HepG2 (cell line): ENCODE measurements around the gene MAPK14. TPM values are rescaled to one million over a fixed set of nuclear protein-coding genes. Genes with fewer than 3 reads are reported as not detected.
"Not testable (repeated sequence)": the region's sequence is repeated elsewhere in the genome, so short reads cannot be mapped to it uniquely, and the experiment has no call there.

Experiments used
- ATAC-seq: fragments of 200-7000 bp; cut with Tn5 transposase; 3 replicates; pipeline ENCODE4 v1.9.1; 2020; ENCODE audit warnings: mild to moderate bottlenecking, moderate library complexity
- BruUV-seq: library from RNA; stranded (reverse); fragments of 400-500 nt; replicated peaks from 2 replicates; lab custom pipeline; 2021; lab: Mats Ljungman, UMichigan
- CTCF ChIA-PET: fragments of 300-600 bp; formaldehyde crosslinking; extraction: SDS; loops from one replicate; lab custom pipeline; 2021; ENCODE audit warnings: low total read pairs, inconsistent platforms, low intra/inter-chr PET ratio; lab: Yijun Ruan, JAX
- POLR2A ChIA-PET: fragments of 350-600 bp; sonication (Branson Sonifier 250); formaldehyde crosslinking; loops from one replicate; lab custom pipeline; 2020; ENCODE audit warnings: antibody characterized with exemption, inconsistent platforms; lab: Yijun Ruan, JAX
- DNase-seq: peaks from one replicate; pipeline ENCODE4 v3.0.0-alpha.2; 2015; ENCODE audit warnings: low spot score
- FAIRE-seq: peaks from 3 replicates; lab custom pipeline; 2011; peaks lifted over from hg19 to GRCh38; lab: Jason Lieb, UNC
- H2AFZ ChIP-seq: one replicate; pipeline ENCODE4 v1.6.1; 2011; ENCODE audit warnings: low read length, inconsistent platforms
- H3K27ac ChIP-seq: fragments of 300-600 bp; 3 replicates; pipeline ENCODE4 v1.8.0; 2011; ENCODE audit warnings: mixed run types, mild to moderate bottlenecking, mixed read lengths, low read length, inconsistent platforms; ENCODE audit not compliant: insufficient read depth; ENCODE audit errors: extremely low read length
- H3K27me3 ChIP-seq, 2 experiments: fragments of 200-600 bp in 1 of 2; 2 replicates in 1 of 2; 3 replicates in 1 of 2; pipeline versions ENCODE4 v1.6.0 to v1.8.0; 2011; ENCODE audit warnings: low read length in 2 of 2, mild to moderate bottlenecking in 2 of 2, moderate library complexity in 2 of 2, inconsistent platforms in 1 of 2; ENCODE audit not compliant: insufficient read depth in 2 of 2, control insufficient read depth in 1 of 2
- H3K36me3 ChIP-seq, 2 experiments: fragments of 200-600 bp in 1 of 2; replicated peaks in 1 of 2; 2 replicates in 1 of 2; 3 replicates in 1 of 2; pipeline versions ENCODE4 v1.5.1 to v1.8.0; 2011; ENCODE audit warnings: low read length in 2 of 2, inconsistent platforms in 1 of 2; ENCODE audit not compliant: insufficient read depth in 2 of 2, control insufficient read depth in 1 of 2
- H3K4me1 ChIP-seq: 2 replicates; pipeline ENCODE4 v1.5.1; 2012; ENCODE audit warnings: low read length, inconsistent platforms; ENCODE audit not compliant: insufficient read depth
- H3K4me2 ChIP-seq: 2 replicates; pipeline ENCODE4 v1.6.0; 2011; ENCODE audit warnings: low read depth, low read length, inconsistent platforms
- H3K4me3 ChIP-seq, 3 experiments: fragments of 200-600 bp in 1 of 3; sonication (generic), shearing (Covaris generic) in 1 of 3; replicated peaks in 1 of 3; 2 replicates each; pipeline ENCODE4 v1.5.1; 2011 to 2016; ENCODE audit warnings: low read length in 3 of 3, inconsistent platforms in 2 of 3, low read depth in 2 of 3, mild to moderate bottlenecking in 2 of 3, control low read depth in 1 of 3, mixed read lengths in 1 of 3; ENCODE audit not compliant: insufficient read depth in 1 of 3
- H3K79me2 ChIP-seq: one replicate; pipeline ENCODE4 v1.6.1; 2011; ENCODE audit warnings: low read length, inconsistent platforms; ENCODE audit not compliant: insufficient read depth
- H3K9ac ChIP-seq: 2 replicates; pipeline ENCODE4 v1.6.0; 2011; ENCODE audit warnings: mild to moderate bottlenecking, low read depth, low read length, inconsistent platforms; ENCODE audit not compliant: insufficient read depth
- H3K9me3 ChIP-seq: 2 replicates; pipeline ENCODE4 v1.5.1; 2012; ENCODE audit warnings: mild to moderate bottlenecking, low read length
- H4K20me1 ChIP-seq: 2 replicates; pipeline ENCODE4 v1.6.0; 2011; ENCODE audit warnings: inconsistent platforms, mild to moderate bottlenecking, low read length, moderate library complexity; ENCODE audit not compliant: insufficient read depth
- FOSL2 ChIP-seq: sonication (generic); formaldehyde crosslinking; IDR thresholded peaks from 2 replicates; pipeline ENCODE4 v1.4.0; 2020; ENCODE audit warnings: missing genetic modification reagents
- GLI4 ChIP-seq: sonication (generic); formaldehyde crosslinking; IDR thresholded peaks from 2 replicates; pipeline ENCODE4 v1.5.1; 2020; ENCODE audit warnings: missing genetic modification reagents, mild to moderate bottlenecking, moderate library complexity, borderline replicate concordance
- GMEB2 ChIP-seq: IDR thresholded peaks from 2 replicates; pipeline ENCODE4 v1.6.1; 2016; ENCODE audit warnings: missing biosample characterization, missing genetic modification reagents, low read depth
- HOMEZ ChIP-seq: IDR thresholded peaks from 2 replicates; pipeline ENCODE4 v1.6.1; 2016; ENCODE audit warnings: low read depth
- LCORL ChIP-seq, 2 experiments: fragments of 450-650 bp in 1 of 2; sonication (generic) in 1 of 2; formaldehyde crosslinking in 1 of 2; IDR thresholded peaks; 2 replicates each; pipeline versions ENCODE4 v1.5.0 to v1.6.1; 2017 to 2020; ENCODE audit warnings: antibody characterized with exemption in 1 of 2, missing genetic modification reagents in 1 of 2
- NR3C1 ChIP-seq: sonication (generic); formaldehyde crosslinking; IDR thresholded peaks from 2 replicates; pipeline ENCODE4 v1.4.0; 2020; ENCODE audit warnings: missing genetic modification reagents
- RBAK ChIP-seq: sonication (generic); formaldehyde crosslinking; IDR thresholded peaks from 2 replicates; pipeline ENCODE4 v1.5.1; 2020; ENCODE audit warnings: mild to moderate bottlenecking, missing genetic modification reagents
- THAP8 ChIP-seq: sonication (generic); formaldehyde crosslinking; IDR thresholded peaks from 2 replicates; pipeline ENCODE4 v1.5.1; 2020; ENCODE audit warnings: missing genetic modification reagents, mild to moderate bottlenecking, borderline replicate concordance
- WGBS: methylation state at CpG from one replicate; pipeline ENCODE4 v1.1.6; 2017; ENCODE audit warnings: low lambda C conversion rate; 5-methylcytosine and 5-hydroxymethylcytosine counted together
- in situ Hi-C: cut with HindIII; loops from 2 replicates; pipeline ENCODE4 v1.10.0; 2017; ENCODE audit warnings: low pct_unique_long_range_greater_than_20kb; ENCODE audit not compliant: extremely low pct_ligation_motif_present
- intact Hi-C: fragments of 100-400 bp; cut with micrococcal nuclease; formaldehyde crosslinking; loops from one replicate; pipeline ENCODE4 v1.10.0; 2022; ENCODE audit not compliant: unreplicated experiment
- polyA plus RNA-seq, 8 experiments: library from polyadenylated mRNA; depleted of rRNA in 3 of 8; stranded (reverse) in 7 of 8; unstranded in 1 of 8; fragments of >200 nt; fragmentation: Illumina TruSeq in 4 of 8; extraction: Trizol in 4 of 8; gene quantifications; 2 replicates each; pipeline versions ENCODE4 v1.2.1 to v1.2.3, GENCODE V29; 2011 to 2016; ENCODE audit warnings: low read depth in 4 of 8, missing spikeins in 1 of 8, mixed read lengths in 1 of 8; ENCODE audit not compliant: insufficient read depth in 1 of 8
- total RNA-seq, 5 experiments: library from RNA; depleted of rRNA; stranded (reverse); fragments of >200 nt; fragmentation: Illumina TruSeq; extraction: Trizol; gene quantifications; 2 replicates each; pipeline ENCODE4 v1.2.3, GENCODE V29; 2016; ENCODE audit warnings: low read depth in 1 of 5
- TF ChIP-seq, protein P1 (sequence below), 2 experiments: sonication (generic) in 1 of 2; formaldehyde crosslinking in 1 of 2; IDR thresholded peaks; 2 replicates each; pipeline versions ENCODE4 v1.4.0 to v1.6.1; 2018 to 2020; ENCODE audit warnings: missing genetic modification reagents in 2 of 2, borderline replicate concordance in 1 of 2, low read depth in 1 of 2, mild to moderate bottlenecking in 1 of 2, missing biosample characterization in 1 of 2
- TF ChIP-seq, protein P2 (sequence below): sonication (generic); formaldehyde crosslinking; IDR thresholded peaks from 2 replicates; pipeline ENCODE4 v1.8.1; 2023; ENCODE audit warnings: mild to moderate bottlenecking, missing genetic modification reagents, borderline replicate concordance

MAPK14 gene
- total and polyA plus RNA-seq, 2 of the 13 experiments (the other 11 are each of a cell fraction or from before 2014, with no cell fraction given) = 66.3 to 67.3 TPM

DNA sequence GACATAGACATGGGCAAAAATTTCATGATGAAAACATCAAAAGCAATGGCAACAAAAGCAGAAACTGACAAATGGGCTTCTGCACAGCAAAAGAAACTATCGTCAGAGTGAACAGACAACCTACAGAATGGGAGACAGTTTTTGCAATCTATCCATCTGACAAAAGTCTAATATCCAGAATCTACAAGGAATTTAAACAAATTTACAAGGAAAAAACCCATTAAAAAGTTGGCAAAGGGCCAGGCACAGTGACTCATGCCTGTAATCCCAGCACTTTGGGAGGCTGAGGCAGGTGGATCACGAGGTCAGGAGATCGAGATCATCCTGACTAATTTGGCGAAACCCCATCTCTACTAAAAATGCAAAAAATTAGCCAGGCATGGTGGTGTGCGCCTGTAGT lies 60.6 kb downstream of the MAPK14 start:
- POLR2A ChIA-PET; BruUV-seq; H3K4me2 ChIP-seq; intact Hi-C loops; FAIRE-seq; H3K4me3 ChIP-seq; H3K4me1 ChIP-seq; H3K27ac ChIP-seq; H2AFZ ChIP-seq; CTCF ChIA-PET; in situ Hi-C loops; H3K9ac ChIP-seq; H3K27me3 ChIP-seq; ATAC-seq; H3K9me3 ChIP-seq; H3K79me2 ChIP-seq; H4K20me1 ChIP-seq; DNase-seq; TF ChIP-seq LCORL (CRISPR knock-in tag; IDR thresholded peaks at IDR 0.05): not testable (repeated sequence)
- H3K36me3 ChIP-seq = peaks cover 16 to 29% of the 10 kb centered on the region in 2 experiments
- TF ChIP-seq FOSL2 (CRISPR knock-in tag) (peak; percentile 47; the same call in 1 of the 2 replicates), HOMEZ (CRISPR knock-in tag) (0 out of 2 replicates have a peak, but pooled peaks have one; percentile 32), LCORL (IDR thresholded peaks at IDR 0.05) (peak; percentile 87)
- WGBS = 96% methylated on average over 5 of the region's 5 CpGs

GRCh38 chr6:36089048-36089447 lies 61.4 kb downstream of the MAPK14 start:
- no peak overlapping the region for H3K9ac ChIP-seq
- no peaks in the 10 kb centered on the region for H3K4me1 ChIP-seq
- ATAC-seq (no peak), FAIRE-seq (no peak), DNase-seq (no peak)
- CTCF ChIA-PET = no interaction called here
- no peak overlapping the region for H3K4me2 ChIP-seq
- H3K27ac ChIP-seq = no peak overlapping the region
- no peak overlapping the region for H3K4me3 ChIP-seq
- H3K79me2 ChIP-seq = no peaks in the 10 kb centered on the region
- peaks cover 8 to 21% of the 10 kb centered on the region in 2 experiments for H3K36me3 ChIP-seq
- no peaks in the 10 kb centered on the region for H3K9me3 ChIP-seq
- intact Hi-C loops (no loop called here), in situ Hi-C loops (no loop called here)
- H2AFZ ChIP-seq = no peak overlapping the region
- WGBS = 99% methylated on average over 5 of the region's 5 CpGs
- POLR2A ChIA-PET = no interaction called here
- H3K27me3 ChIP-seq = no peaks in the 10 kb centered on the region
- BruUV-seq = no TSS peak
- H4K20me1 ChIP-seq = no peaks in the 10 kb centered on the region
- TF ChIP-seq NR3C1 (CRISPR knock-in tag) (no peak), RBAK (CRISPR knock-in tag) (no peak), GLI4 (CRISPR knock-in tag) (no peak), GMEB2 (CRISPR knock-in tag) (no peak), THAP8 (CRISPR knock-in tag) (no peak)
- TF ChIP-seq, protein P1, sequence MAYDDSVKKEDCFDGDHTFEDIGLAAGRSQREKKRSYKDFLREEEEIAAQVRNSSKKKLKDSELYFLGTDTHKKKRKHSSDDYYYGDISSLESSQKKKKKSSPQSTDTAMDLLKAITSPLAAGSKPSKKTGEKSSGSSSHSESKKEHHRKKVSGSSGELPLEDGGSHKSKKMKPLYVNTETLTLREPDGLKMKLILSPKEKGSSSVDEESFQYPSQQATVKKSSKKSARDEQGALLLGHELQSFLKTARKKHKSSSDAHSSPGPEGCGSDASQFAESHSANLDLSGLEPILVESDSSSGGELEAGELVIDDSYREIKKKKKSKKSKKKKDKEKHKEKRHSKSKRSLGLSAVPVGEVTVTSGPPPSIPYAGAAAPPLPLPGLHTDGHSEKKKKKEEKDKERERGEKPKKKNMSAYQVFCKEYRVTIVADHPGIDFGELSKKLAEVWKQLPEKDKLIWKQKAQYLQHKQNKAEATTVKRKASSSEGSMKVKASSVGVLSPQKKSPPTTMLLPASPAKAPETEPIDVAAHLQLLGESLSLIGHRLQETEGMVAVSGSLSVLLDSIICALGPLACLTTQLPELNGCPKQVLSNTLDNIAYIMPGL (CRISPR knock-in tag; IDR thresholded peaks at IDR 0.05; ENCODE audit: borderline replicate concordance in 1 of 2, low read depth in 1 of 2) = no peak
- TF ChIP-seq, protein P2, sequence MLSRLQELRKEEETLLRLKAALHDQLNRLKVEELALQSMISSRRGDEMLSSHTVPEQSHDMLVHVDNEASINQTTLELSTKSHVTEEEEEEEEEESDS (CRISPR knock-in tag) = no peak
